Astrocyte of the cerebellum (primary cell): Measurements from ENCODE around the gene C17orf107.

ENCODE experiments used
- DNase-seq: peaks from one replicate; pipeline ENCODE4 v3.0.0-alpha.2; 2011; ENCODE audit warnings: low read depth
- H3K4me3 ChIP-seq: 2 replicates; pipeline ENCODE4 v1.5.1; 2011; ENCODE audit warnings: mild to moderate bottlenecking, low read depth, low read length, moderate library complexity
- CTCF ChIP-seq: IDR thresholded peaks from 2 replicates; pipeline ENCODE4 v1.5.1; 2012; ENCODE audit warnings: low read length, low read depth, moderate library complexity, mild to moderate bottlenecking; ENCODE audit errors: missing control alignments
- in situ Hi-C: cut with HindIII; loops from 2 replicates; pipeline ENCODE4 v1.10.0; 2017; ENCODE audit warnings: low sequenced_read_pairs

The C17orf107 gene

GRCh38 chr17:4886830-4887229, 12.5 kb upstream of the C17orf107 start:
- no peak for DNase-seq
- in situ Hi-C loops: no loop called here
- TF ChIP-seq CTCF: no peak
- no peak overlapping the region for H3K4me3 ChIP-seq

- in situ Hi-C loops: no loop called here
- H3K4me3 ChIP-seq: no peak overlapping the region
- no peak for TF ChIP-seq CTCF
- no peak for DNase-seq
Observed at GRCh38 chr17:4887581-4887980, 11.8 kb upstream of the C17orf107 start.

GRCh38 chr17:4891411-4892410, 7.6 kb upstream of the C17orf107 start:
- no peak for DNase-seq
- H3K4me3 ChIP-seq: no peak overlapping the region
- TF ChIP-seq CTCF: no peak
- in situ Hi-C loops: no loop called here

GRCh38 chr17:4892499-4893221, 6.7 kb upstream of the C17orf107 start:
- TF ChIP-seq CTCF: no peak
- in situ Hi-C loops: no loop called here
- no peak for DNase-seq
- H3K4me3 ChIP-seq: no peak overlapping the region

- H3K4me3 ChIP-seq: no peak overlapping the region
- no peak for DNase-seq
- TF ChIP-seq CTCF: no peak
- in situ Hi-C loops: no loop called here
Observed at GRCh38 chr17:4893272-4893671, 6.1 kb upstream of the C17orf107 start.

- no peak for DNase-seq
- in situ Hi-C loops: no loop called here
- TF ChIP-seq CTCF: no peak
- no peak overlapping the region for H3K4me3 ChIP-seq
Observed at GRCh38 chr17:4893721-4894560, 5.4 kb upstream of the C17orf107 start.
